NCI-H146 (cell line): ENCODE data around the gene ALOX5AP.

Source experiments
- DNase-seq: peaks from one replicate; lab custom pipeline; 2025; lab: John Stamatoyannopoulos, UW

The ALOX5AP gene

GRCh38 chr13:30735025-30735871 is at the start of gene ALOX5AP:
Gene ALOX5AP, plus strand, starts transcription at chr13:30735543. Its CDS starts 63 bp downstream, at chr13:30735606.
- DNase-seq = no peak

- DNase-seq = no peak
These were observed 49.4 kb upstream of the ALOX5AP start for GRCh38 chr13:30685987-30686386.

GRCh38 chr13:30687601-30688000 is 47.7 kb upstream of the ALOX5AP start:
- no peak for DNase-seq

- peak; percentile 12 for DNase-seq
These were observed 45.6 kb upstream of the ALOX5AP start for GRCh38 chr13:30689752-30690151.

- DNase-seq = peak; percentile 34
These were observed 44.8 kb upstream of the ALOX5AP start for GRCh38 chr13:30690282-30691188.

- no peak for DNase-seq
These were observed 43.2 kb upstream of the ALOX5AP start for GRCh38 chr13:30692113-30692512.

GRCh38 chr13:30696278-30697176 is 38.8 kb upstream of the ALOX5AP start:
- no peak for DNase-seq

GRCh38 chr13:30697177-30697953 is 38.0 kb upstream of the ALOX5AP start:
- no peak for DNase-seq

GRCh38 chr13:30697996-30698401 is 37.3 kb upstream of the ALOX5AP start:
- DNase-seq = no peak

- DNase-seq = no peak
These were observed 36.8 kb upstream of the ALOX5AP start for GRCh38 chr13:30698488-30699005.

- no peak for DNase-seq
These were observed 35.0 kb upstream of the ALOX5AP start for GRCh38 chr13:30700364-30700763.

GRCh38 chr13:30702006-30702405 is 33.3 kb upstream of the ALOX5AP start:
- no peak for DNase-seq

GRCh38 chr13:30704596-30704995 is 30.7 kb upstream of the ALOX5AP start:
- no peak for DNase-seq

- no peak for DNase-seq
These were observed 29.7 kb upstream of the ALOX5AP start for GRCh38 chr13:30705680-30706079.

- DNase-seq = no peak
These were observed 26.8 kb upstream of the ALOX5AP start for GRCh38 chr13:30708541-30708940.

GRCh38 chr13:30710442-30710841 is 24.9 kb upstream of the ALOX5AP start:
- no peak for DNase-seq

GRCh38 chr13:30711375-30711774 is 24.0 kb upstream of the ALOX5AP start:
- DNase-seq = no peak

- no peak for DNase-seq
These were observed 23.5 kb upstream of the ALOX5AP start for GRCh38 chr13:30711837-30712236.

- no peak for DNase-seq
These were observed 22.5 kb upstream of the ALOX5AP start for GRCh38 chr13:30712536-30713532.
